MM.1S (cell line): ENCODE data around the gene TULP4.

Source experiments
- DNase-seq: peaks from one replicate; pipeline ENCODE4 v3.0.0-alpha.2; 2015
- H2AFZ ChIP-seq: fragments of 300-600 bp; sonication (generic); 2 replicates; pipeline ENCODE4 v1.6.0; 2016; ENCODE audit warnings: antibody characterized with exemption, low read length
- H3F3A ChIP-seq: fragments of 300-600 bp; sonication (generic); 2 replicates; pipeline ENCODE4 v1.6.1; 2016; ENCODE audit warnings: mild to moderate bottlenecking, antibody characterized with exemption, low read length, moderate library complexity, mixed read lengths; ENCODE audit not compliant: insufficient read depth
- H3K27ac ChIP-seq: fragments of 300-600 bp; sonication (generic); 2 replicates; pipeline ENCODE4 v1.5.1; 2016; ENCODE audit warnings: mild to moderate bottlenecking, low read length
- H3K27me3 ChIP-seq: fragments of 300-600 bp; sonication (generic); replicated peaks from 2 replicates; pipeline ENCODE4 v1.6.0; 2016; ENCODE audit warnings: low read length; ENCODE audit not compliant: insufficient read depth
- H3K36me3 ChIP-seq: fragments of 300-600 bp; sonication (generic); replicated peaks from 2 replicates; pipeline ENCODE4 v1.6.1; 2016; ENCODE audit warnings: mild to moderate bottlenecking, low read length, mixed read lengths; ENCODE audit not compliant: insufficient read depth
- H3K4me1 ChIP-seq: fragments of 300-600 bp; sonication (generic); 2 replicates; pipeline ENCODE4 v1.6.1; 2016; ENCODE audit warnings: low read length, mixed read lengths
- H3K4me2 ChIP-seq: fragments of 300-600 bp; sonication (generic); 2 replicates; pipeline ENCODE4 v1.6.0; 2016; ENCODE audit warnings: low read depth, low read length
- H3K4me3 ChIP-seq: fragments of 300-600 bp; sonication (generic); 2 replicates; pipeline ENCODE4 v1.5.1; 2016; ENCODE audit warnings: low read length, mixed read lengths
- H3K79me2 ChIP-seq: fragments of 300-600 bp; sonication (generic); 2 replicates; pipeline ENCODE4 v1.6.1; 2016; ENCODE audit warnings: mixed run types, low read length, mixed read lengths
- H3K9ac ChIP-seq: fragments of 300-600 bp; sonication (generic); 2 replicates; pipeline ENCODE4 v1.6.1; 2016; ENCODE audit warnings: low read length, mixed read lengths
- H3K9me2 ChIP-seq: fragments of 300-600 bp; sonication (generic); replicated peaks from 2 replicates; pipeline ENCODE4 v1.6.1; 2016; ENCODE audit warnings: mild to moderate bottlenecking, low read length, mixed read lengths; ENCODE audit not compliant: insufficient read depth
- H3K9me3 ChIP-seq: fragments of 300-600 bp; sonication (generic); replicated peaks from 2 replicates; pipeline ENCODE4 v1.6.1; 2016; ENCODE audit warnings: mild to moderate bottlenecking, low read length, mixed read lengths; ENCODE audit not compliant: insufficient read depth
- H4K20me1 ChIP-seq: fragments of 300-600 bp; sonication (generic); 2 replicates; pipeline ENCODE4 v1.6.1; 2016; ENCODE audit warnings: mild to moderate bottlenecking, low read length, moderate library complexity, mixed read lengths; ENCODE audit not compliant: insufficient read depth
- EZH2 ChIP-seq: fragments of 300-600 bp; sonication (generic); optimal IDR thresholded peaks from 2 replicates; pipeline ENCODE3; 2017; ENCODE audit warnings: low read depth, mild to moderate bottlenecking, antibody characterized with exemption, low read length, mixed read lengths
- EZH2phosphoT487 ChIP-seq: fragments of 300-600 bp; sonication (generic); IDR thresholded peaks from 2 replicates; pipeline ENCODE4 v1.6.1; 2018; ENCODE audit warnings: antibody characterized with exemption, low read length
- TF ChIP-seq, protein P1 (sequence below): fragments of 300-600 bp; sonication (generic); IDR thresholded peaks from 2 replicates; pipeline ENCODE4 v1.5.1; 2016; ENCODE audit warnings: antibody characterized with exemption, low read length, mixed read lengths

The TULP4 gene

DNA sequence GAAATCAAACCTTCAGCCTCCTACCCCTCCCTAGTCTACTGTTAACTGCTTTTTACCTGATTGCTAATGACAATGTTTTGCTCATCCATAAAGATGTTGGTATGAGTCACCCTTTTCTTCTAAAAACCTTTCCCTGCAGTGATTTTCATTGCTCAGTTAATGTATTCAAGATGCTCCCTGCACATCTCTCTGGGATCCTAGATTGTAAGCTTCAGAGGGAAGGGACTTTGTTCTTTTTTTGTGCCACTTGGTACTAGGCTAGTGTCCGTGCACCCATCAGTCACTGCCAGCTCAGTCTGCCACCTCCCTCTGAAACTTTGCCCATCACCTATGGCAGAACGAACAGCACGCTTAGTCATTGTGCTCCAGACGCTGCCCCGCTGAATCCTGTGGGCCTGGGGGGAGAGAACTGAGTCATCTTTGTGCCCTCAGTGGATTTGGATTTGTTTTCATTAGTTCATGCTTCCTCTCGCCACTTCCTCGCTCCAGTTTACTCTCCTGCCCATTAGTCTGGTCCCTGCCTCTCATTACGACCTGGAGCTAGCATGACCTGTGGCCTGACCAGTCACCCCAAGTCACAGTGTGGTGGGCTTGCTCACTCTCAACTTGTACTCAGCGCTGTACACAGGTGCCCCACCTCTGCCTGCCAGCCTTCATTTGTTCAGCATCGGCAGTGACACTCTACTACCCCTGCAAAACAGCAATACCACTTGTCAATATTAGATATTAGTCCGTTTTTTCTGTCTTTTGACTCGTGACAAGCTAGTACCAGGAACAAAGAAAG is 169.6 kb downstream of the TULP4 start:
- H4K20me1 ChIP-seq, result no peaks in the 10 kb centered on the region
- no peaks in the 10 kb centered on the region for H3K9me3 ChIP-seq
- no peaks in the 10 kb centered on the region for H3K36me3 ChIP-seq
- TF ChIP-seq EZH2, result no peak
- no peak for TF ChIP-seq EZH2phosphoT487
- TF ChIP-seq, protein P1, sequence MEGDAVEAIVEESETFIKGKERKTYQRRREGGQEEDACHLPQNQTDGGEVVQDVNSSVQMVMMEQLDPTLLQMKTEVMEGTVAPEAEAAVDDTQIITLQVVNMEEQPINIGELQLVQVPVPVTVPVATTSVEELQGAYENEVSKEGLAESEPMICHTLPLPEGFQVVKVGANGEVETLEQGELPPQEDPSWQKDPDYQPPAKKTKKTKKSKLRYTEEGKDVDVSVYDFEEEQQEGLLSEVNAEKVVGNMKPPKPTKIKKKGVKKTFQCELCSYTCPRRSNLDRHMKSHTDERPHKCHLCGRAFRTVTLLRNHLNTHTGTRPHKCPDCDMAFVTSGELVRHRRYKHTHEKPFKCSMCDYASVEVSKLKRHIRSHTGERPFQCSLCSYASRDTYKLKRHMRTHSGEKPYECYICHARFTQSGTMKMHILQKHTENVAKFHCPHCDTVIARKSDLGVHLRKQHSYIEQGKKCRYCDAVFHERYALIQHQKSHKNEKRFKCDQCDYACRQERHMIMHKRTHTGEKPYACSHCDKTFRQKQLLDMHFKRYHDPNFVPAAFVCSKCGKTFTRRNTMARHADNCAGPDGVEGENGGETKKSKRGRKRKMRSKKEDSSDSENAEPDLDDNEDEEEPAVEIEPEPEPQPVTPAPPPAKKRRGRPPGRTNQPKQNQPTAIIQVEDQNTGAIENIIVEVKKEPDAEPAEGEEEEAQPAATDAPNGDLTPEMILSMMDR, result no peak
- no peak overlapping the region for H2AFZ ChIP-seq
- no peaks in the 10 kb centered on the region for H3K9me2 ChIP-seq
- no peak overlapping the region for H3K27ac ChIP-seq
- H3K9ac ChIP-seq, result no peak overlapping the region
- no peaks in the 10 kb centered on the region for H3K27me3 ChIP-seq
- no peak overlapping the region for H3K4me2 ChIP-seq
- no peaks in the 10 kb centered on the region for H3F3A ChIP-seq
- no peaks in the 10 kb centered on the region for H3K79me2 ChIP-seq
- no peak for DNase-seq
- no peaks in the 10 kb centered on the region for H3K4me1 ChIP-seq
- no peak overlapping the region for H3K4me3 ChIP-seq

GRCh38 chr6:158485431-158485830 is 173.2 kb downstream of the TULP4 start:
- H3K9me2 ChIP-seq, result no peaks in the 10 kb centered on the region
- DNase-seq, result no peak
- no peaks in the 10 kb centered on the region for H3K36me3 ChIP-seq
- H3K79me2 ChIP-seq, result no peaks in the 10 kb centered on the region
- H3K4me3 ChIP-seq, result no peak overlapping the region
- no peaks in the 10 kb centered on the region for H3F3A ChIP-seq
- no peaks in the 10 kb centered on the region for H3K9me3 ChIP-seq
- no peaks in the 10 kb centered on the region for H4K20me1 ChIP-seq
- H3K4me2 ChIP-seq, result no peak overlapping the region
- H3K4me1 ChIP-seq, result no peaks in the 10 kb centered on the region
- no peak overlapping the region for H2AFZ ChIP-seq
- no peak overlapping the region for H3K9ac ChIP-seq
- no peaks in the 10 kb centered on the region for H3K27me3 ChIP-seq
- no peak overlapping the region for H3K27ac ChIP-seq
- TF ChIP-seq EZH2phosphoT487 (no peak), EZH2 (no peak)
- TF ChIP-seq, protein P1, result no peak

- no peak for DNase-seq
- no peak overlapping the region for H3K27ac ChIP-seq
- H2AFZ ChIP-seq, result no peak overlapping the region
- no peak overlapping the region for H3K9ac ChIP-seq
- H3K79me2 ChIP-seq, result no peaks in the 10 kb centered on the region
- no peaks in the 10 kb centered on the region for H3K9me3 ChIP-seq
- TF ChIP-seq EZH2phosphoT487 (no peak), EZH2 (no peak)
- TF ChIP-seq, protein P1, result no peak
- H3K36me3 ChIP-seq, result no peaks in the 10 kb centered on the region
- no peaks in the 10 kb centered on the region for H3K4me1 ChIP-seq
- H3K9me2 ChIP-seq, result no peaks in the 10 kb centered on the region
- H4K20me1 ChIP-seq, result no peaks in the 10 kb centered on the region
- no peaks in the 10 kb centered on the region for H3K27me3 ChIP-seq
- no peak overlapping the region for H3K4me3 ChIP-seq
- H3F3A ChIP-seq, result no peaks in the 10 kb centered on the region
- H3K4me2 ChIP-seq, result no peak overlapping the region
Measured at GRCh38 chr6:158487495-158487894, 175.2 kb downstream of the TULP4 start.
